Natural killer cell (primary cell): ENCODE measurements around the gene VTCN1. TPM values are rescaled to one million over a fixed set of nuclear protein-coding genes. Genes with fewer than 3 reads are reported as not detected.

Experiments used
- ATAC-seq, 3 donors: fragments of 150-1000 bp in 2 of 3; fragments of 200-7000 bp in 1 of 3; cut with Tn5 transposase; 1 replicate in 1 of 3; 2 replicates in 2 of 3; pipeline ENCODE4 v1.10.0; 2021; ENCODE audit warnings: mild to moderate bottlenecking in 2 of 3, moderate library complexity in 2 of 3
- DNase-seq, 2 donors: peaks; one replicate each; pipeline versions ENCODE4 v3.0.0 to v3.0.0-alpha.2; 2013 to 2021; ENCODE audit warnings: mixed read lengths in 1 of 2
- H3K27ac ChIP-seq: one replicate; pipeline ENCODE4 v1.5.1; 2013; ENCODE audit warnings: mild to moderate bottlenecking, low read length
- H3K27me3 ChIP-seq: one replicate; pipeline ENCODE4 v1.6.1; 2013; ENCODE audit warnings: low read length; ENCODE audit not compliant: control insufficient read depth, insufficient read depth
- H3K36me3 ChIP-seq: one replicate; pipeline ENCODE4 v1.6.1; 2013; ENCODE audit warnings: low read length; ENCODE audit not compliant: control insufficient read depth, insufficient read depth
- H3K4me1 ChIP-seq: one replicate; pipeline ENCODE4 v1.6.1; 2013; ENCODE audit warnings: low read length; ENCODE audit not compliant: control insufficient read depth, insufficient read depth
- H3K4me3 ChIP-seq: one replicate; pipeline ENCODE4 v1.5.1; 2013; ENCODE audit warnings: low read length
- H3K9me3 ChIP-seq: one replicate; pipeline ENCODE4 v1.6.1; 2013; ENCODE audit warnings: low read length; ENCODE audit not compliant: control insufficient read depth, insufficient read depth
- H3K27ac Mint-ChIP-seq, 2 donors: one replicate each; pipeline ENCODE4 v1.8.0; 2022; ENCODE audit warnings: mild to moderate bottlenecking in 2 of 2, mixed read lengths in 2 of 2, moderate library complexity in 1 of 2
- H3K27me3 Mint-ChIP-seq, 2 donors: one replicate each; pipeline ENCODE4 v1.8.0; 2022; ENCODE audit warnings: low read depth in 2 of 2, mixed read lengths in 2 of 2
- H3K36me3 Mint-ChIP-seq: one replicate; pipeline ENCODE4 v1.8.0; 2022; ENCODE audit warnings: mixed read lengths
- H3K4me1 Mint-ChIP-seq, 2 donors: one replicate each; pipeline ENCODE4 v1.8.0; 2022; ENCODE audit warnings: mixed read lengths in 2 of 2
- H3K4me3 Mint-ChIP-seq: one replicate; pipeline ENCODE4 v1.8.0; 2022; ENCODE audit warnings: mild to moderate bottlenecking, moderate library complexity, mixed read lengths
- H3K9me3 Mint-ChIP-seq, 2 donors: one replicate each; pipeline ENCODE4 v1.8.0; 2022; ENCODE audit warnings: mixed read lengths in 2 of 2
- WGBS: methylation state at CpG from one replicate; pipeline ENCODE4 v1.1.7; 2013; ENCODE audit warnings: missing lambda C conversion rate; ENCODE audit not compliant: insufficient coverage; 5-methylcytosine and 5-hydroxymethylcytosine counted together
- intact Hi-C: fragments of 100-400 bp; cut with micrococcal nuclease; formaldehyde crosslinking; loops from one replicate; pipeline ENCODE4 v1.14.2; 2022
- total RNA-seq, 4 donors: library from RNA; stranded (reverse); fragments of 120-200 nt in 1 of 4; gene quantifications; one replicate each; pipeline versions ENCODE4 v1.2.3 to v1.2.4, GENCODE V29; 2013 to 2022
- TF ChIP-seq, protein P1 (sequence below): fragments of 200-600 bp; IDR thresholded peaks from one replicate; pipeline ENCODE4 v1.8.0; 2022; ENCODE audit warnings: antibody characterized with exemption

VTCN1 gene
- total RNA-seq, 3 donors from 2014 or later (not counting 1 experiment from before 2014, with no cell fraction given): not detected

DNA sequence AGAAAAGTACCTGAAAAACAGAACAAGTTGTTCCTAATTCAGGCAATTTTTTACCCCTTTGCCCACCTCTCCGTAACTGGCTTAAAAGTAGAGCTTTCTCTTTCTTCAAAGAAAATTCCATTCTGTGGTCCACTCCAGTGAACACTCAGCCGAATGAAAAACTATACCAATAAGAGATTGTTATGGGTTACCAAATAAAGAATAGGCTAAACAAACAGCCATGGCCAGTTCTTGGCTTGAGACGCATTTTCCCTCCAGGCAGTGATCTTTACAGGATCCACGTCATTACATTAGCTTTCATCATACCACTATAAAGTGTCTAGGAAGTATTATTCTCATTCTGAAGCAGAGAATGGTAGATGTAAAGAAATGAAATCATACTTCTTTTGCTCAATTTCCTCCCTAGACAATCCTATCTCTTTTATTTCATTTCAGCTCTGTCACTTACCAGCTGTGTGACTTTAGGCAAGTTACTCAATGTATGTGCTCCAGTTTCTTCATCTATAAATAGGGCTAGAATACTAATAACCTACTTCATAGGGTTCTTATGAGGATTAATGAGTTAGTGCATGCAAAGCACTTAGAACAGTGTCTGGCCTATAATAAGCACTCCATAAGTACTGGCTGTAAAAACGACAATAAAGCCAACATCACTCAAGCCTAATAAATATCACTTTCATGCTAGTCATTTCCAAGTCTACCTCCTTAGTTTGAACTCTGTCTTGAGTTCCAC, 62.7 kb downstream of the VTCN1 start:
- H3K36me3 ChIP-seq: no peaks in the 10 kb centered on the region
- ATAC-seq (no peak), DNase-seq (no peak)
- Mint-ChIP-seq H3K4me1 (no peaks in the 10 kb centered on the region), H3K27me3 (peaks cover 8 to 11% of the 10 kb centered on the region in 2 donors), H3K27ac (no peak overlapping the region), H3K4me3 (no peak overlapping the region), H3K36me3 (no peaks in the 10 kb centered on the region), H3K9me3 (no peaks in the 10 kb centered on the region)
- H3K4me3 ChIP-seq: no peak overlapping the region
- intact Hi-C loops: no loop called here
- no peaks in the 10 kb centered on the region for H3K4me1 ChIP-seq
- WGBS: 100% methylated on average over 1 of the region's 5 CpGs
- H3K9me3 ChIP-seq: no peaks in the 10 kb centered on the region
- TF ChIP-seq, protein P1, sequence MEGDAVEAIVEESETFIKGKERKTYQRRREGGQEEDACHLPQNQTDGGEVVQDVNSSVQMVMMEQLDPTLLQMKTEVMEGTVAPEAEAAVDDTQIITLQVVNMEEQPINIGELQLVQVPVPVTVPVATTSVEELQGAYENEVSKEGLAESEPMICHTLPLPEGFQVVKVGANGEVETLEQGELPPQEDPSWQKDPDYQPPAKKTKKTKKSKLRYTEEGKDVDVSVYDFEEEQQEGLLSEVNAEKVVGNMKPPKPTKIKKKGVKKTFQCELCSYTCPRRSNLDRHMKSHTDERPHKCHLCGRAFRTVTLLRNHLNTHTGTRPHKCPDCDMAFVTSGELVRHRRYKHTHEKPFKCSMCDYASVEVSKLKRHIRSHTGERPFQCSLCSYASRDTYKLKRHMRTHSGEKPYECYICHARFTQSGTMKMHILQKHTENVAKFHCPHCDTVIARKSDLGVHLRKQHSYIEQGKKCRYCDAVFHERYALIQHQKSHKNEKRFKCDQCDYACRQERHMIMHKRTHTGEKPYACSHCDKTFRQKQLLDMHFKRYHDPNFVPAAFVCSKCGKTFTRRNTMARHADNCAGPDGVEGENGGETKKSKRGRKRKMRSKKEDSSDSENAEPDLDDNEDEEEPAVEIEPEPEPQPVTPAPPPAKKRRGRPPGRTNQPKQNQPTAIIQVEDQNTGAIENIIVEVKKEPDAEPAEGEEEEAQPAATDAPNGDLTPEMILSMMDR: no peak
- H3K27ac ChIP-seq: no peak overlapping the region
- no peaks in the 10 kb centered on the region for H3K27me3 ChIP-seq

DNA sequence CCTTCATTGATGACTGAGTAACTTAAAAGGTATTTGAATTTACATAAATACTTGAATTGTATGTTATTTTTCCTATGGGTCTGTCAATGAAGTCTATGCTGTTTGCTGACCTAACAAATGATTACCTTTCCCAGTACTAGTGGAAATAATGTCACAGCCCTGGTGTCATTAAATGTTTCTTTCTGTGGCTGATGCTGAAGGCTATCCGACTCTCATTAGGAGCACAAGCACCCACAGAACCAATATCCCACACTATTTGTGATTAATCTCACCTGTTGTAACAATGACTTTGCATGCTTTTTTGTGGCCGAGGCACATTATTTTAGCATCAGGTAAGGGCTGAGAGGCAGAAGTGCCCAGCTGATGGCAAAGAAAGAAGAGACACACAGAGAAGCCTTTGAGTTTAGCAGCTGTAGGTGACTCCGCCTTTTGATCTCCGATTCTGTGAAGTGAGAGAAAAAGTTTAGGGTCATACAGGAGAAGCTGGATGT, 63.3 kb downstream of the VTCN1 start:
- no peak overlapping the region for H3K27ac ChIP-seq
- no peak overlapping the region for H3K27ac Mint-ChIP-seq
- 70% methylated on average over 4 of the region's 4 CpGs for WGBS
- intact Hi-C loops: no loop called here
- TF ChIP-seq, protein P1: no peak
- H3K4me3 Mint-ChIP-seq: no peak overlapping the region
- H3K27me3 ChIP-seq: no peaks in the 10 kb centered on the region
- H3K4me1 Mint-ChIP-seq: no peaks in the 10 kb centered on the region
- no peaks in the 10 kb centered on the region for H3K9me3 ChIP-seq
- no peaks in the 10 kb centered on the region for H3K4me1 ChIP-seq
- H3K36me3 Mint-ChIP-seq: no peaks in the 10 kb centered on the region
- no peaks in the 10 kb centered on the region for H3K9me3 Mint-ChIP-seq
- DNase-seq (no peak), ATAC-seq (no peak)
- H3K4me3 ChIP-seq: no peak overlapping the region
- peaks cover 8 to 11% of the 10 kb centered on the region in 2 donors for H3K27me3 Mint-ChIP-seq
- H3K36me3 ChIP-seq: no peaks in the 10 kb centered on the region

DNA sequence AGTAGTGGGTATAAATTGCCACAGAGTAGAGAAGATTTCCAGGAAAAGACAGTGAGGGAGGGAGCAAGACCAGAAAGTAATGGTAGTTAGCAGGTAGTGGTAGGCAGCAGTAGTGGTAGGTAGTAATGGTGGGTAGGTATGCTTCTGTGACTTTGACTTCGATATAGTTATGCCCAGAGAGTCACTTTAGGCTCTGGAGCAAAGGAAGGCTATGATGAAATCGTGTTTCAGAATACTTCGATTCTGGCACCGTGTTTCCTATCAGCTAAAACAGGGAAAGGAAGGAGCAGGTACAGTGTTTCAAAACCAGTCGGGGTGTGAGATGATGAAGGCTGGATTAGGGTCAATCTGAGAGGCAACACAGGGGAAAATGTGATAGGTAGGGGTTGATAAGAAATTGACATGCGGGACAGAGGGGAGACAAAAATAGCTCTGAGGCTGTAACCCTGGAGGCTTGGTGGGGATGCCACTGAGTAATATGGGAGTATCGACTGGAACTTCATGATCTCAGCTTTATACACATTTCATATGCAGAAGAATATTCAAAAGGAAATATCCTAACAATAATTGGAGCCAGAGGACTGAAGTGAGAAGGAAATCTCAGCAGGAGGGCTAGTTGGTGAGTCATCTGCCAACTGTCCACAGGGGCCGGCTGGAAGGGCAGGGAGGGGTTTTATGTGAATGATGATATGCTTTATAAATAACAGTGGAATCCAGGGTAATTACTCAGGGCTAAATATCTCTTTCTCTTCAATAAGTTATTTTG, 64.0 kb downstream of the VTCN1 start:
- TF ChIP-seq, protein P1: no peak
- H3K27ac Mint-ChIP-seq: no peak overlapping the region
- Histone ChIP-seq H3K9me3 (no peaks in the 10 kb centered on the region), H3K4me1 (no peaks in the 10 kb centered on the region), H3K27me3 (no peaks in the 10 kb centered on the region), H3K27ac (no peak overlapping the region), H3K4me3 (no peak overlapping the region), H3K36me3 (no peaks in the 10 kb centered on the region)
- H3K4me3 Mint-ChIP-seq: no peak overlapping the region
- intact Hi-C loops: no loop called here
- peaks cover 8 to 11% of the 10 kb centered on the region in 2 donors for H3K27me3 Mint-ChIP-seq
- 87% methylated on average over 7 of the region's 8 CpGs for WGBS
- DNase-seq (no peak), ATAC-seq (no peak)
- H3K36me3 Mint-ChIP-seq: no peaks in the 10 kb centered on the region
- H3K4me1 Mint-ChIP-seq: no peaks in the 10 kb centered on the region
- H3K9me3 Mint-ChIP-seq: no peaks in the 10 kb centered on the region
